Sigmoid colon (tissue), 3 donors: ENCODE data around the gene RBM42.

Experiments used
- CTCF ChIP-seq, 4 experiments: fragments of 450-650 bp in 3 of 4; fragments of 200-600 bp in 1 of 4; IDR thresholded peaks; one replicate each; pipeline ENCODE4 v1.5.1; 2016 to 2019; ENCODE audit warnings: antibody characterized with exemption in 4 of 4, mild to moderate bottlenecking in 3 of 4, moderate library complexity in 2 of 4
- POLR2A ChIP-seq, 2 donors: fragments of 450-650 bp; IDR thresholded peaks; one replicate each; pipeline ENCODE4 v1.6.1; 2016; ENCODE audit warnings: antibody characterized with exemption in 2 of 2, mild to moderate bottlenecking in 2 of 2, moderate library complexity in 2 of 2

GRCh38 chr19:35673121-35673804, 44.4 kb downstream of the RBM42 start:
- TF ChIP-seq CTCF (IDR thresholded peaks at IDR 0.05): no peak
- TF ChIP-seq POLR2A (IDR thresholded peaks at IDR 0.05): no peak
